ENCODE measurements around the gene UBE2L3. TPM values are rescaled to one million over a fixed set of nuclear protein-coding genes. Genes with fewer than 3 reads are reported as not detected.
"Not testable (repeated sequence)": the region's sequence is repeated elsewhere in the genome, so short reads cannot be mapped to it uniquely, and the experiment has no call there.

Gene UBE2L3
- total RNA-seq, 1 donor from 2014 or later: 21.9 TPM

DNA sequence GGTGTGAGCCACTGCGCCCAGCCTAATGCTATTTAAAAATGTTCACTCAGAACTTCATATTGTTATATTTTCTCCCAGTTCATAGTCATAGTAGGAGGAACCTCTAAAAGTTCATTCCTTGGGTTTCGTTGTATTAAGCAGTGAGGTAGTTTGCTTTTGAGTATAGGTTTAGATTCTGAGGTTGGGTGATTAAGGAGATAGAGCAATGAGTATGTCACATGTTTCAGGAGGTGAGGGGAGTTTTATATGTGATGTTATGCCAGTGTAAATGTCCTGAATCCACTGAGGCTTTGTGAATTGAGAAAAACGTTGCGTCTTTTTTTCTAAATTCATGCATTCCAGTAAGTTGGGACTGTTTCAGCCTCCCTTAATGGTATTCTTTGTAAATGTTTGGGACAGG, 4.2 kb downstream of the UBE2L3 start:
- no peak overlapping the region for H3K27ac ChIP-seq (ENCODE audit: low read depth, low read length)
- peaks cover 43 to 52% (median 49%) of the 10 kb centered on the region in 3 donors for H3K4me1 ChIP-seq (ENCODE audit: control insufficient read depth in 3 of 3, insufficient read depth in 3 of 3, low read length in 3 of 3)
- H3K9me3 ChIP-seq (ENCODE audit: control insufficient read depth in 3 of 3, low read length in 3 of 3): no peaks in the 10 kb centered on the region
- no peak overlapping the region for H3K9ac ChIP-seq (ENCODE audit: low read depth in 1 of 3, low read length in 3 of 3)
- H3K36me3 ChIP-seq (ENCODE audit: control insufficient read depth in 3 of 3, insufficient read depth in 3 of 3, low read length in 3 of 3): no peaks in the 10 kb centered on the region
- no peaks in the 10 kb centered on the region for H3K27me3 ChIP-seq (ENCODE audit: control insufficient read depth in 3 of 3, insufficient read depth in 3 of 3, low read length in 3 of 3)
- H3K4me3 ChIP-seq (ENCODE audit: low read length in 3 of 3): no peak overlapping the region

GRCh38 chr22:21573293-21573734, 5.8 kb downstream of the UBE2L3 start:
- Histone ChIP-seq H3K27ac (ENCODE audit: low read depth, low read length) (no peak overlapping the region), H3K4me1 (ENCODE audit: control insufficient read depth in 3 of 3, insufficient read depth in 3 of 3, low read length in 3 of 3) (peaks cover 48 to 58% (median 55%) of the 10 kb centered on the region in 3 donors)

GRCh38 chr22:21573750-21574494, 6.4 kb downstream of the UBE2L3 start:
- peaks cover 47 to 55% (median 52%) of the 10 kb centered on the region in 3 donors for H3K4me1 ChIP-seq (ENCODE audit: control insufficient read depth in 3 of 3, insufficient read depth in 3 of 3, low read length in 3 of 3)

More at GRCh38 chr22:21573293-21573734, 5.8 kb downstream of the UBE2L3 start:
- no peaks in the 10 kb centered on the region for H3K27me3 ChIP-seq (ENCODE audit: control insufficient read depth in 3 of 3, insufficient read depth in 3 of 3, low read length in 3 of 3)
- H3K9ac ChIP-seq (ENCODE audit: low read depth in 1 of 3, low read length in 3 of 3): no peak overlapping the region
- no peaks in the 10 kb centered on the region for H3K9me3 ChIP-seq (ENCODE audit: control insufficient read depth in 3 of 3, low read length in 3 of 3)
- H3K36me3 ChIP-seq (ENCODE audit: control insufficient read depth in 3 of 3, insufficient read depth in 3 of 3, low read length in 3 of 3): no peaks in the 10 kb centered on the region
- no peak overlapping the region for H3K4me3 ChIP-seq (ENCODE audit: low read length in 3 of 3)

GRCh38 chr22:21579474-21579851, 11.9 kb downstream of the UBE2L3 start:
- Histone ChIP-seq H3K9ac (ENCODE audit: low read depth in 1 of 3, low read length in 3 of 3) (no peak overlapping the region), H3K9me3 (ENCODE audit: control insufficient read depth in 3 of 3, low read length in 3 of 3) (no peaks in the 10 kb centered on the region), H3K27me3 (ENCODE audit: control insufficient read depth in 3 of 3, insufficient read depth in 3 of 3, low read length in 3 of 3) (no peaks in the 10 kb centered on the region), H3K4me1 (ENCODE audit: control insufficient read depth in 3 of 3, insufficient read depth in 3 of 3, low read length in 3 of 3) (peaks cover 9 to 19% (median 17%) of the 10 kb centered on the region in 3 donors), H3K27ac (ENCODE audit: low read depth, low read length) (no peak overlapping the region), H3K36me3 (ENCODE audit: control insufficient read depth in 3 of 3, insufficient read depth in 3 of 3, low read length in 3 of 3) (no peaks in the 10 kb centered on the region), H3K4me3 (ENCODE audit: low read length in 3 of 3) (no peak overlapping the region)

More at GRCh38 chr22:21573750-21574494, 6.4 kb downstream of the UBE2L3 start:
- Histone ChIP-seq H3K36me3 (ENCODE audit: control insufficient read depth in 3 of 3, insufficient read depth in 3 of 3, low read length in 3 of 3) (no peaks in the 10 kb centered on the region), H3K27me3 (ENCODE audit: control insufficient read depth in 3 of 3, insufficient read depth in 3 of 3, low read length in 3 of 3) (no peaks in the 10 kb centered on the region), H3K9ac (ENCODE audit: low read depth in 1 of 3, low read length in 3 of 3) (no peak overlapping the region), H3K27ac (ENCODE audit: low read depth, low read length) (no peak overlapping the region), H3K4me3 (ENCODE audit: low read length in 3 of 3) (no peak overlapping the region), H3K9me3 (ENCODE audit: control insufficient read depth in 3 of 3, low read length in 3 of 3) (no peaks in the 10 kb centered on the region)

DNA sequence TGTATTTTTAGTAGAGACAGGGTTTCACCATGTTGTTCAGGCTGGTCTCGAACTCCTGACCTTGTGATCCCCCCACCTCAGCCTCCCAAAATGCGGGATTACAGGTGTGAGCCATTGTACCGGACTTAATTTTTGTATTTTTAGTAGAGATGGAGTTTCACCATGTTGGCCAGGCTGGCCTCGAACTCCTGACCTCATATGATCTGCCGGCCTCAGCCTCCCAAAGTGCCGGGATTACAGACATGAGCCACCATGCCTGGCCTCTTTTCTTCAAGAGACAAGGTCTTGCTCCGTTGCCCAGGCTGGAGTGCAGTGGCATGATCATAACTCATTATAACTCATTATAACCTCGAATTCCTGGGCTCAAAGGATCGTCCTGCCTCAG, 13.1 kb downstream of the UBE2L3 start:
- H3K4me3 ChIP-seq (ENCODE audit: low read length in 3 of 3); H3K27me3 ChIP-seq (ENCODE audit: control insufficient read depth in 3 of 3, insufficient read depth in 3 of 3, low read length in 3 of 3); H3K9ac ChIP-seq (ENCODE audit: low read depth in 1 of 3, low read length in 3 of 3); H3K27ac ChIP-seq (ENCODE audit: low read depth, low read length); H3K36me3 ChIP-seq (ENCODE audit: control insufficient read depth in 3 of 3, insufficient read depth in 3 of 3, low read length in 3 of 3); H3K9me3 ChIP-seq (ENCODE audit: control insufficient read depth in 3 of 3, low read length in 3 of 3): not testable (repeated sequence)
- peaks cover 10 to 21% (median 18%) of the 10 kb centered on the region in 3 donors for H3K4me1 ChIP-seq (ENCODE audit: control insufficient read depth in 3 of 3, insufficient read depth in 3 of 3, low read length in 3 of 3)

GRCh38 chr22:21581009-21581713, 13.6 kb downstream of the UBE2L3 start:
- H3K9me3 ChIP-seq (ENCODE audit: control insufficient read depth in 3 of 3, low read length in 3 of 3); H3K27me3 ChIP-seq (ENCODE audit: control insufficient read depth in 3 of 3, insufficient read depth in 3 of 3, low read length in 3 of 3); H3K4me3 ChIP-seq (ENCODE audit: low read length in 3 of 3); H3K36me3 ChIP-seq (ENCODE audit: control insufficient read depth in 3 of 3, insufficient read depth in 3 of 3, low read length in 3 of 3); H3K9ac ChIP-seq (ENCODE audit: low read depth in 1 of 3, low read length in 3 of 3); H3K27ac ChIP-seq (ENCODE audit: low read depth, low read length): not testable (repeated sequence)
- H3K4me1 ChIP-seq (ENCODE audit: control insufficient read depth in 3 of 3, insufficient read depth in 3 of 3, low read length in 3 of 3): peaks cover 10 to 21% (median 18%) of the 10 kb centered on the region in 3 donors

DNA sequence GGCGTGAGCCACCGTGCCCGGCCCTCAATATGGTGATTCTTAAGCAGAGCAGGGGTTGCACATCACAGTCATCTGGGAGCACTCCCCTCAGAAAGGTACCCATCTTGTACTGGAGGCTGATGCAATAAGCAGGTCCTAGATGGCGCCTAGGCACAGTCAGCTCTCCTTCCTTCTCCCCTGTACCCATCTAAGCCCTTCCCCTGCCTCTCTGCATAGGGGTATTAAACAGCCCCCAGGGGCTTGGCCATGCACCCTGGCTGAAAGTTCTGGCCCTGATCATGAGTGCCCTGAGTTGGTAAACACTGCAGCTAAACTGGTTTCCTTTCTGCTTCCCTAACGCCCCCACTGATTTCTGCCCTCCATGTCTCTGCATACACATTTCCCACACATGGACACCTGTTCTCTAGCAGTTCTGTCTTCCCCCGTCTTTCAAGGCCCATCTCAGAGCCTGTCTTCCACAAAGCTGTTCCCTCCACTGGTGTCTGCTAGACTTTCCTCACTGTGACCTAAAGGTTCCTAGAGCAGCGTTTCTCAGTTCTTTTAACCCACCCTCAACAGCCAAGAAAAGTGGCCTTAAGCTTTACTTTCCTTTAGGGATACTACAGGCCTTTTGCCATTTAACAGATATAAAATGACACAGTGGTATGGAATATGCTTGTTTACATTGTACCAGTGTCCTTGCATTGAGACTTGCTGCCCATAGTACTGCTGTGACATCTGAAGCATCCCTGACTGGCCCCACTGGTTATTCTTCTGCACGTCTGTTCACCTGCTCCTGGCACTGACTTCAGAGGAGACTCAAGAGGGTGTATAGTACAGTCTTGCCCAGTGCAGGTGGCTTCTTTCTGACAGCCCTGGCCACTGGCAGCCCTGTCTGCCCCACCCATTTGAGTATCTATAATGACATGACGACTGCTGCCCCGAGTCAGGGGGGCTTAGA, 15.6 kb downstream of the UBE2L3 start:
- no peak overlapping the region for H3K4me3 ChIP-seq (ENCODE audit: low read length in 3 of 3)
- H3K4me1 ChIP-seq (ENCODE audit: control insufficient read depth in 3 of 3, insufficient read depth in 3 of 3, low read length in 3 of 3): peaks cover 12 to 19% (median 18%) of the 10 kb centered on the region in 3 donors
- H3K27me3 ChIP-seq (ENCODE audit: control insufficient read depth in 3 of 3, insufficient read depth in 3 of 3, low read length in 3 of 3): no peaks in the 10 kb centered on the region
- no peak overlapping the region for H3K9ac ChIP-seq (ENCODE audit: low read depth in 1 of 3, low read length in 3 of 3)
- no peaks in the 10 kb centered on the region for H3K9me3 ChIP-seq (ENCODE audit: control insufficient read depth in 3 of 3, low read length in 3 of 3)
- no peaks in the 10 kb centered on the region for H3K36me3 ChIP-seq (ENCODE audit: control insufficient read depth in 3 of 3, insufficient read depth in 3 of 3, low read length in 3 of 3)
- H3K27ac ChIP-seq (ENCODE audit: low read depth, low read length): no peak overlapping the region

- Histone ChIP-seq H3K4me1 (ENCODE audit: control insufficient read depth in 3 of 3, insufficient read depth in 3 of 3, low read length in 3 of 3) (peaks cover 4 to 18% (median 12%) of the 10 kb centered on the region in 3 donors), H3K9ac (ENCODE audit: low read depth in 1 of 3, low read length in 3 of 3) (no peak overlapping the region), H3K27ac (ENCODE audit: low read depth, low read length) (no peak overlapping the region), H3K36me3 (ENCODE audit: control insufficient read depth in 3 of 3, insufficient read depth in 3 of 3, low read length in 3 of 3) (no peaks in the 10 kb centered on the region), H3K9me3 (ENCODE audit: control insufficient read depth in 3 of 3, low read length in 3 of 3) (no peaks in the 10 kb centered on the region), H3K4me3 (ENCODE audit: low read length in 3 of 3) (no peak overlapping the region), H3K27me3 (ENCODE audit: control insufficient read depth in 3 of 3, insufficient read depth in 3 of 3, low read length in 3 of 3) (no peaks in the 10 kb centered on the region)
Measured at GRCh38 chr22:21585389-21585788, 17.9 kb downstream of the UBE2L3 start.

GRCh38 chr22:21587803-21588611, 20.5 kb downstream of the UBE2L3 start:
- Histone ChIP-seq H3K4me1 (ENCODE audit: control insufficient read depth in 3 of 3, insufficient read depth in 3 of 3, low read length in 3 of 3) (peaks cover 26 to 39% (median 35%) of the 10 kb centered on the region in 3 donors), H3K36me3 (ENCODE audit: control insufficient read depth in 3 of 3, insufficient read depth in 3 of 3, low read length in 3 of 3) (peaks cover 1 to 3% (median 2%) of the 10 kb centered on the region in 3 donors), H3K27me3 (ENCODE audit: control insufficient read depth in 3 of 3, insufficient read depth in 3 of 3, low read length in 3 of 3) (no peaks in the 10 kb centered on the region), H3K9me3 (ENCODE audit: control insufficient read depth in 3 of 3, low read length in 3 of 3) (no peaks in the 10 kb centered on the region), H3K4me3 (ENCODE audit: low read length in 3 of 3) (no peak overlapping the region), H3K9ac (ENCODE audit: low read depth in 1 of 3, low read length in 3 of 3) (no peak overlapping the region), H3K27ac (ENCODE audit: low read depth, low read length) (no peak overlapping the region)
